T-helper 2 cell treated with Interferon-gamma antibody and Interleukin-4, amounts not matched to agents 100 ng/mL and 5 ng/mL, for 36 hours (primary cell): ENCODE results near the gene FBXO4. TPM values are rescaled to one million over a fixed set of nuclear protein-coding genes. Genes with fewer than 3 reads are reported as not detected.
"Not testable (repeated sequence)": the region's sequence is repeated elsewhere in the genome, so short reads cannot be mapped to it uniquely, and the experiment has no call there.

Source experiments
- intact Hi-C: fragments of 100-400 bp; cut with micrococcal nuclease; formaldehyde crosslinking; loops from one replicate; pipeline ENCODE4 v1.15.1; 2023
- total RNA-seq: library from RNA; stranded (reverse); gene quantifications from 2 replicates; pipeline ENCODE4 v1.2.3, GENCODE V29; 2022

The FBXO4 gene
- total RNA-seq, 1 donor from 2014 or later: 13.0 TPM

DNA sequence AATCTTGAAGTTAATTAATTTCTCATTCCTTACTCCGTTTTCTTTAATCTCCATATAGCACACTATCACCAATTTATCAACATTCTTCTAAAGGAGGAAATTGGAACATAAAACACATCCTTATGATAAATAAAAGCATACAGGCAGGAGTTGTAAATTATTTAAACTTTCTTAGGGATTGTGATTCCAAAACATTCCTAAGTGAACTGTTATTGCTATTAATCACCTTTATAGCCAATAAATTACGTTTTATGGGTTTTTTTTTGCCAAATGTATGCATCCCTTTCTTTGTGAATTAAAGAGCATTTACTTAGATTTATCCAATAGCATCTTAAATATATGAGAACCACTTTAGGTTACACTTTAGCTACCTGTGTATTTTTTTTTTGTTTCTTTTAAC lies 55.3 kb downstream of the FBXO4 start:
- intact Hi-C loops: no loop called here

DNA sequence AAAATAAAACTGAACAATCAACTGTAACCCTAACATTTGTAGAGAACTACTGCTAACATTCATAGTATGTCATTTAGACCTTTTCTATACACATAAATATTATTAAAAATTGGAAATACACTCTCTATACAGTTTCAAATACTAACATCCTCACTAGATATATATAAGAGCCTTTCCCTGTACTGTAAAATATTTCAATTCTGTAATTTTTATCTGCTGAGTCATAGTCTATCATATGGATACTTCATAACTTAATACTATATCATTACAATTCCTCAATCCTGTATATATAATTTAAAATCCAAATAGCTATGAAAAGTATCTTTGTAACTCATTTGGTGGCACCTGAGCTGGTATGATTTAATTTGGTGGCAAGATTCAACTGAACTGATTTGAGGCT lies 55.8 kb downstream of the FBXO4 start:
- intact Hi-C loops: no loop called here

DNA sequence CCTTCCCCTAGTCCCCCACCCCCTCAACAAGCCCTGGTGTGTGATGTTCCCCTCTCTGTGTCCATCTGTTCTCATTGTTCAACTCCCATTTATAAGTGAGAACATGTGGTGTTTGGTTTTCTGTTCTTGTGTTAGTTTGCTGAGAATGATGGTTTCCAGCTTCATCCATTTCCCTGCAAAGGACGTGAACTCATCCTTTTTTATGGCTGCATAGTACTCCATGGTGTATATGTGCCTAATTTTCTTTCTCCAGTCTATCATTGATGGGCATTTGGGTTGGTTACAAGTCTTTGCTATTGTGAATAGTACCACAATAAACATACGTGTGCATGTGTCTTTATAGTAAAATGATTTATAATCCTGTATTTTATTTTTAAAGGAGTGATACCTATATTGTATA lies 57.8 kb downstream of the FBXO4 start:
- intact Hi-C loops: not testable (repeated sequence)

DNA sequence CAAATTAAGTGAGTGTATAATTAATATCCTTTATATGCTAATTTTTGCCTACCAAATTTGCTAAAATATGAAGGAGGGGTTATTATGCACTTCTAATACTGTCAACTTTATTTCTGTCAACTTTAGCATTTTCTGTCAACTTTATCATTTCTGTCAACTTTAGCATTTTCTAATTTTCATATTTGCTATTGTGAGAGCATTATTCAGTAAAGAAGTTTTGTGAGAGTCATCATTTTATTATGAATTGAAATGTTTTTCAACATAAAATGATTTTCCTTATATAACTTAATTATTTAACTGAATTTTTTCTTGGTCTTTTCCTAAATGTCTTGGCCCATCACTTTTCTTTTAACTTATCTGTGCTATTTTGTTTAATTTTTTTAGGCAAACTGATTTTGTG lies 58.2 kb downstream of the FBXO4 start:
- intact Hi-C loops: no loop called here

DNA sequence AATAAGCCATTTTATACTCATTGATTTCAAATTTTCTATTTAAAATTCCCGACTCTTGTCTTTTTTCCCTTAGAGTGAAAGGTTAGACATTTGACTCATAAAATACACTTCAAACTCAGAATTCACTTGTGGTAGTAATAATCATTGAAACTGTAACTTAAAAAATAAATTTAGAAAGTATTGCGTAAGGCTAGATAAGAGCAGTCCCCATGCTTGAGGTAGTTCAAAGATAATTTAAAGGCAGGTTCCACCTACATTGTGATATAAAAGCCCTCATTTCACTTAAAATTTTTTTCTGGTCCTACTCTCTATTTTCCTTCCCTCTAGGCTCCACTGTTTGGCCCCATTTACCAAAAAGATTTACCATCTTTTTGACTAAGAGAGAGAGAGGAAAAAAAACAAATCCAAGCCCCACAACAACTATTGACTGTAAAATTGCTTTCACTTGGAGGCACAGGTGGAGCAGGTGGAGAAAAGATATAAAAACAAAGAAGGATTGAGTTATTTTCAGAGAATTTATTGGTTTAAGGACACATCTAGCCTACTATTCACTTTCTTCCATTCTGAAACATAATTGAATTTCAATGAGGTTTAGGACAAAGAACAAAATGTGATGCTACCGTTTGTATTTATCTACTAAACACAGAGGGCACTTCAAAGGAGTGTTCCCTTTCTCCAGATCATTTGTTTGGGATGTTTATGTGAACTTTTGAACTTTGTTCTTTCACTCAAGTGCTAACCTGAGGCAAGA lies 61.0 kb downstream of the FBXO4 start:
- intact Hi-C loops: no loop called here

Other genes starting within 250 kb of the FBXO4 start
- gene OXCT1, start 54.9 kb upstream of the FBXO4 start, total RNA-seq: 64.6 and 69.1 TPM in 2 replicates
- 24.2 and 24.6 TPM in 2 replicates for gene RIMOC1, start 20.9 kb upstream of the FBXO4 start, total RNA-seq